A673 (cell line): ENCODE results near the gene SMAD4. TPM values are rescaled to one million over a fixed set of nuclear protein-coding genes. Genes with fewer than 3 reads are reported as not detected.

Experiments
- BruUV-seq: library from RNA; stranded (reverse); fragments of 400-500 nt; replicated peaks from 2 replicates; lab custom pipeline; 2021; lab: Mats Ljungman, UMichigan
- CTCF ChIA-PET: fragments of 300-600 bp; sonication (Branson Sonifier 250); formaldehyde crosslinking; loops from one replicate; lab custom pipeline; 2022; ENCODE audit warnings: antibody characterized with exemption; lab: Charles Lee
- POLR2A ChIA-PET: fragments of 300-600 bp; sonication (Branson Sonifier 250); formaldehyde crosslinking; loops from one replicate; lab custom pipeline; 2022; ENCODE audit warnings: antibody characterized with exemption; ENCODE audit not compliant: low non-redundant PET; lab: Charles Lee
- DNase-seq: peaks from one replicate; pipeline ENCODE4 v3.0.0-alpha.2; 2015; ENCODE audit warnings: low spot score
- H3K27ac ChIP-seq: fragments of 200-600 bp; sonication (generic); 2 replicates; pipeline ENCODE4 v1.5.1; 2016; ENCODE audit warnings: mixed run types, low read depth, mild to moderate bottlenecking, mixed read lengths, antibody characterized with exemption, low read length; ENCODE audit not compliant: poor library complexity, severe bottlenecking
- H3K27me3 ChIP-seq: fragments of 200-600 bp; sonication (generic); replicated peaks from 2 replicates; pipeline ENCODE4 v1.6.1; 2017; ENCODE audit warnings: mixed run types, low read depth, mild to moderate bottlenecking, mixed read lengths, antibody characterized with exemption, low read length; ENCODE audit not compliant: insufficient read depth, poor library complexity
- H3K36me3 ChIP-seq: fragments of 200-600 bp; sonication (generic); 2 replicates; pipeline ENCODE4 v1.6.1; 2016; ENCODE audit warnings: mixed run types, mild to moderate bottlenecking, mixed read lengths, antibody characterized with exemption, low read length; ENCODE audit not compliant: insufficient read depth, poor library complexity, severe bottlenecking
- H3K4me1 ChIP-seq: fragments of 200-600 bp; sonication (generic); 2 replicates; pipeline ENCODE4 v1.6.1; 2017; ENCODE audit warnings: mixed run types, mild to moderate bottlenecking, mixed read lengths, antibody characterized with exemption, low read length; ENCODE audit not compliant: insufficient read depth, poor library complexity, severe bottlenecking
- H3K4me3 ChIP-seq: fragments of 200-600 bp; sonication (generic); 2 replicates; pipeline ENCODE4 v1.5.1; 2016; ENCODE audit warnings: low read depth, mixed run types, mild to moderate bottlenecking, mixed read lengths, low read length; ENCODE audit not compliant: poor library complexity, severe bottlenecking
- H3K9me3 ChIP-seq: fragments of 200-600 bp; sonication (generic); 2 replicates; pipeline ENCODE4 v1.6.1; 2016; ENCODE audit warnings: mixed run types, low read depth, mild to moderate bottlenecking, mixed read lengths, antibody characterized with exemption, low read length; ENCODE audit not compliant: poor library complexity, severe bottlenecking
- CTCF ChIP-seq: fragments of 300-800, 200-600 bp; sonication (generic); conservative IDR thresholded peaks from 2 replicates; pipeline ENCODE4 v1.5.1; 2017; ENCODE audit warnings: low read depth, mild to moderate bottlenecking, antibody characterized with exemption, low read length, moderate library complexity, mixed read lengths
- EZH2 ChIP-seq: fragments of 200-600 bp; sonication (generic); IDR thresholded peaks from 2 replicates; pipeline ENCODE4 v1.6.1; 2017; ENCODE audit warnings: borderline replicate concordance, low read depth, mild to moderate bottlenecking, mixed read lengths, antibody characterized with exemption, low read length; ENCODE audit not compliant: poor library complexity, severe bottlenecking
- intact Hi-C: fragments of 100-400 bp; cut with micrococcal nuclease; formaldehyde crosslinking; loops from one replicate; pipeline ENCODE4 v1.10.0; 2022; ENCODE audit not compliant: unreplicated experiment
- total RNA-seq: library from RNA; stranded (reverse); gene quantifications from 2 replicates; pipeline ENCODE4 v1.2.3, GENCODE V29; 2021

The SMAD4 gene
- total RNA-seq, 1 experiment from 2014 or later = 120 TPM

- Histone ChIP-seq H3K27ac (no peak overlapping the region), H3K27me3 (no peaks in the 10 kb centered on the region), H3K36me3 (no peaks in the 10 kb centered on the region), H3K4me3 (no peak overlapping the region), H3K9me3 (no peaks in the 10 kb centered on the region), H3K4me1 (no peaks in the 10 kb centered on the region)
- CTCF ChIA-PET = no interaction called here
- TF ChIP-seq EZH2 = no peak
- no peak for TF ChIP-seq CTCF
- DNase-seq = no peak
- BruUV-seq = no TSS peak
- POLR2A ChIA-PET = no interaction called here
- intact Hi-C loops = no loop called here
Measured at GRCh38 chr18:51010218-51010617, 19.8 kb upstream of the SMAD4 start.

GRCh38 chr18:51011709-51012108 is 18.3 kb upstream of the SMAD4 start:
- POLR2A ChIA-PET = no interaction called here
- TF ChIP-seq EZH2 (no peak), CTCF (no peak)
- DNase-seq = no peak
- Histone ChIP-seq H3K36me3 (no peaks in the 10 kb centered on the region), H3K4me3 (no peak overlapping the region), H3K4me1 (no peaks in the 10 kb centered on the region), H3K27ac (no peak overlapping the region), H3K27me3 (no peaks in the 10 kb centered on the region), H3K9me3 (no peaks in the 10 kb centered on the region)
- CTCF ChIA-PET = no interaction called here
- BruUV-seq = no TSS peak
- intact Hi-C loops = no loop called here

- H3K4me3 ChIP-seq = no peak overlapping the region
- H3K27ac ChIP-seq = no peak overlapping the region
- POLR2A ChIA-PET = no interaction called here
- H3K36me3 ChIP-seq = no peaks in the 10 kb centered on the region
- no peak for DNase-seq
- no peaks in the 10 kb centered on the region for H3K4me1 ChIP-seq
- no peaks in the 10 kb centered on the region for H3K27me3 ChIP-seq
- TF ChIP-seq EZH2 (no peak), CTCF (no peak)
- H3K9me3 ChIP-seq = no peaks in the 10 kb centered on the region
- CTCF ChIA-PET = no interaction called here
- no TSS peak for BruUV-seq
- intact Hi-C loops = no loop called here
Measured at GRCh38 chr18:51012441-51012840, 17.6 kb upstream of the SMAD4 start.
